Body of pancreas (tissue), 4 donors: ENCODE results near the gene BTG4. TPM values are rescaled to one million over a fixed set of nuclear protein-coding genes. Genes with fewer than 3 reads are reported as not detected.

Source experiments
- ATAC-seq: fragments of 150-250 bp; one replicate; pipeline ENCODE4 v1.9.1; 2016
- DNase-seq, 4 donors: peaks; one replicate each; pipeline ENCODE4 v3.0.0-alpha.2; 2019
- H3K27ac ChIP-seq, 4 donors: fragments of 200-600 bp; sonication (generic); 1 replicate in 3 of 4; 2 replicates in 1 of 4; pipeline versions ENCODE4 v1.5.1 to v1.6.1; 2016 to 2019; ENCODE audit warnings: mild to moderate bottlenecking in 1 of 4, mixed read lengths in 1 of 4, moderate library complexity in 1 of 4
- H3K27me3 ChIP-seq, 2 donors: fragments of 200-600 bp; sonication (generic); one replicate each; pipeline ENCODE4 v1.6.0; 2016; ENCODE audit warnings: mild to moderate bottlenecking in 1 of 2
- H3K36me3 ChIP-seq, 2 donors: fragments of 200-600 bp; sonication (generic); replicated peaks in 1 of 2; 2 replicates each; pipeline ENCODE4 v1.5.1; 2016; ENCODE audit warnings: low read depth in 2 of 2; ENCODE audit not compliant: insufficient read depth in 1 of 2
- H3K4me1 ChIP-seq: fragments of 200-600 bp; sonication (generic); one replicate; pipeline ENCODE4 v1.6.0; 2016
- H3K4me3 ChIP-seq, 2 donors: fragments of 200-600 bp; sonication (generic); 1 replicate in 1 of 2; 2 replicates in 1 of 2; pipeline ENCODE4 v1.5.1; 2016 to 2019
- H3K9me3 ChIP-seq, 3 donors: fragments of 200-600 bp; sonication (generic); 1 replicate in 2 of 3; 2 replicates in 1 of 3; pipeline ENCODE4 v1.5.1; 2016
- POLR2A ChIP-seq, 3 donors: fragments of 450-650 bp; IDR thresholded peaks; one replicate each; pipeline ENCODE4 v1.6.1; 2016; ENCODE audit warnings: antibody characterized with exemption in 3 of 3, mild to moderate bottlenecking in 2 of 3
- whole genome bisulfite sequencing, 2 donors: methylation state at CpG; one replicate each; pipeline ENCODE4 v1.1.5; 2017; 5-methylcytosine and 5-hydroxymethylcytosine counted together
- intact Hi-C: fragments of 100-400 bp; cut with DNase I; formaldehyde crosslinking; loops from one replicate; pipeline ENCODE4 v1.15.1; 2023
- total RNA-seq, 2 donors: library from RNA; depleted of rRNA; stranded (reverse); fragments of >200 nt; gene quantifications; one replicate each; pipeline ENCODE4 v1.1.0, GENCODE V29; 2016
- TF ChIP-seq, protein P1 (sequence below), 7 experiments: fragments of 450-650 bp in 4 of 7; fragments of 200-600 bp in 3 of 7; sonication (generic) in 3 of 7; IDR thresholded peaks; one replicate each; pipeline ENCODE4 v1.5.1; 2016 to 2019; ENCODE audit warnings: antibody characterized with exemption in 7 of 7

Gene BTG4
- total RNA-seq, 2 donors from 2014 or later: not detected

DNA sequence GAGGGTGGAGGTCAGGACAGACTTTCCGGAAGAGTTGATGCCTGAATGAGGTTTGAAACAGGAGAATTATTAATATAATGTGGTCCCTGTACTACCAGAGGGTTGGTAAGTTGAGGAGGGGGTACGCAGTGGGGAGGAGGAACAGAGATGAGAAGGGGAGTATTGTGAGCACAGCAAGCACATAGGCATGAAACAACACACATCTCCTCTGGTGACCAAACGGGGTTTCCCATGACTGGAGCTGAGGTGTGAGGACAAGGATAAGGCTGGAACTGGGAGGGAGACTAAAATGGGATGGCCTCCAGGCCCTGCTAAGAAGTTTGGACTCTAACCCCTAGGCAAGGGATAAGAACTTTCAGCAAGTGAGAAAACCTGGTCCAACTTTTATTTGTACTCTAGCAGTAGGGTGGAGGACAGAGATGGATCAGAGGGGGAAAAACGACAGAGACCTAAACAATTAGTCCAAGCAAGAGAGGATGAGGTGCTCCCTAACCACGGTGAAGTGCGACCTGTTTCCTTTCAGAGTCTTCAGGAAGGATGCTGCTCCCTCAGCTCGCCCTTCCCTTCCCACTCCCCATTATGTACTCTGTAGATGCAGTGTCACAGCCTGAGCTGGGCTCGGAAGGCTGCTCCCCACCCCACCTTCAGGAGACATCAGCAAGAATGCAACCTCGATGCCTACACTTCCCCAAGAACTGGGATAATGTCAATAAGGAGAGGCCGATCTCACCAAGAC, 59.2 kb downstream of the BTG4 start:
- no peaks in the 10 kb centered on the region for H3K4me1 ChIP-seq
- no peak overlapping the region for H3K4me3 ChIP-seq
- TF ChIP-seq, protein P1, sequence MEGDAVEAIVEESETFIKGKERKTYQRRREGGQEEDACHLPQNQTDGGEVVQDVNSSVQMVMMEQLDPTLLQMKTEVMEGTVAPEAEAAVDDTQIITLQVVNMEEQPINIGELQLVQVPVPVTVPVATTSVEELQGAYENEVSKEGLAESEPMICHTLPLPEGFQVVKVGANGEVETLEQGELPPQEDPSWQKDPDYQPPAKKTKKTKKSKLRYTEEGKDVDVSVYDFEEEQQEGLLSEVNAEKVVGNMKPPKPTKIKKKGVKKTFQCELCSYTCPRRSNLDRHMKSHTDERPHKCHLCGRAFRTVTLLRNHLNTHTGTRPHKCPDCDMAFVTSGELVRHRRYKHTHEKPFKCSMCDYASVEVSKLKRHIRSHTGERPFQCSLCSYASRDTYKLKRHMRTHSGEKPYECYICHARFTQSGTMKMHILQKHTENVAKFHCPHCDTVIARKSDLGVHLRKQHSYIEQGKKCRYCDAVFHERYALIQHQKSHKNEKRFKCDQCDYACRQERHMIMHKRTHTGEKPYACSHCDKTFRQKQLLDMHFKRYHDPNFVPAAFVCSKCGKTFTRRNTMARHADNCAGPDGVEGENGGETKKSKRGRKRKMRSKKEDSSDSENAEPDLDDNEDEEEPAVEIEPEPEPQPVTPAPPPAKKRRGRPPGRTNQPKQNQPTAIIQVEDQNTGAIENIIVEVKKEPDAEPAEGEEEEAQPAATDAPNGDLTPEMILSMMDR (IDR thresholded peaks at IDR 0.05): no peak
- TF ChIP-seq POLR2A (IDR thresholded peaks at IDR 0.05): no peak
- 72% methylated on average over 10 of the region's 10 CpGs for WGBS, 2 donors
- no peak overlapping the region for H3K27ac ChIP-seq
- no peaks in the 10 kb centered on the region for H3K27me3 ChIP-seq
- no peaks in the 10 kb centered on the region for H3K36me3 ChIP-seq
- DNase-seq (no peak), ATAC-seq (no peak)
- no peaks in the 10 kb centered on the region for H3K9me3 ChIP-seq
- intact Hi-C loops: no loop called here

DNA sequence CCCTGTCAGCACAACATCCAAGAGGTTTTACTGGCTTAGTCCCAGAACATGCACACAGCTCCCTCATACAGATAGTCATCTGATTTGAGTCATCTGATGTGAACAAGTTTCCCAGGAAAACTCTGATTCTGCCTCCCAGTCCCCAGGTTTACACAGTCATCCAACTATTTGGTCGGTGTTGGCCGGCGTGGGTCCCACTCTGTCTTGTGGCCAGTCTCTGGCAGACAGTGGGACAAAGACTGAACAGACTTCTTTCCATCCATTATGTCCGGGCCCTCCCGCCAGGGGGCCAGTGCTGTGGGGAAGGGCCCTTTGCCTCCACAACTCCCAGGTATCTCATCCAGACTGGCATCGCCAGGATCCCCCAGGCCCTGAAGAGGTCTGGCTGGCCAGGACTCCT, 60.0 kb downstream of the BTG4 start:
- intact Hi-C loops: no loop called here
- no peak overlapping the region for H3K27ac ChIP-seq
- no peaks in the 10 kb centered on the region for H3K36me3 ChIP-seq
- no peaks in the 10 kb centered on the region for H3K9me3 ChIP-seq
- 84 to 95% methylated on average over 3 to 6 of the region's 6 CpGs for WGBS, 2 donors
- no peaks in the 10 kb centered on the region for H3K4me1 ChIP-seq
- no peak for DNase-seq
- TF ChIP-seq, protein P1 (IDR thresholded peaks at IDR 0.05): no peak
- TF ChIP-seq POLR2A (IDR thresholded peaks at IDR 0.05): no peak
- no peak for ATAC-seq
- H3K4me3 ChIP-seq: no peak overlapping the region
- no peaks in the 10 kb centered on the region for H3K27me3 ChIP-seq

DNA sequence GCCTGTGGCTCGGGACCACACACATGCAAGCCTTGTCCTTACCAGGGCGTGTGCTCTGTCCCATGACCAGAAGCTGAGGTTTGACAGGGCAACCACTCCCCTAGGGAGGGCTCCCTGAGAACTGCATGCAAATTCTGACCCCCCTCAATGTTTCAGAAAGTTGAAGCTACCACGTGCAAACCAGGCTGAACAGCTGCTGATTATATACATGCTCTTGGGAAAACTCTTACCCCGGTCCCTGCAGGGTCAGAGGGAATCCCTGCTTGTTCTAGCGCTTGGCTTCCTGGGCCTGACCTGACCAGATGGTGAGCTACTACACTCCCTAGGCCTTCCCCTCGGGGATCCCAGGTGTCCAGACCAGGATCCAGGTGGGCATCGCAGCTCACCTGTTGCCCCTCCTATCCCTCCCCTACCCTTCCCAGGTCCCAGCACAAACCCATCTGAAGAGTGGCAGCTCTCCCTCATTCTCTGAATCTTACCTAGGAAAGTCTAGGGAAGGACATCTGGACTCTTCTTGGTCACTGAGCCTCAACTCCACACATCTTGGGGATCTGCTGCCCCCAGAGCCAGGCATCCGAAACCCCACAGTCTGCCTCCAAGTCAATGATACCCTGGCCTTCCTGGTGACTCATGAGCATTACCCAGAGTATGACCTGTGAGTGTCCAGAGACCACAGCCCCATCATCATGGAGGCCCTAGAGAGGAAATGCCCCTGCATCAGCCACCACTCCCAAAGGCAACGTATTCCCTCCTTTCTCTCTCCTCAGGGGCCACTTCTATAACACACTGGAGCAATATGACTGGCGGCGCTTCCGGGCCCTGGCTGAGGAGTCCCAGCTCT, 61.5 kb downstream of the BTG4 start:
- no peak overlapping the region for H3K4me3 ChIP-seq
- TF ChIP-seq, protein P1 (IDR thresholded peaks at IDR 0.05): no peak
- no peak for TF ChIP-seq POLR2A (IDR thresholded peaks at IDR 0.05)
- H3K27ac ChIP-seq: no peak overlapping the region
- intact Hi-C loops: no loop called here
- no peaks in the 10 kb centered on the region for H3K9me3 ChIP-seq
- no peaks in the 10 kb centered on the region for H3K4me1 ChIP-seq
- DNase-seq (no peak), ATAC-seq (no peak)
- WGBS, 2 donors: 81 to 84% methylated on average over 6 to 12 of the region's 12 CpGs
- H3K27me3 ChIP-seq: no peaks in the 10 kb centered on the region
- H3K36me3 ChIP-seq: no peaks in the 10 kb centered on the region

DNA sequence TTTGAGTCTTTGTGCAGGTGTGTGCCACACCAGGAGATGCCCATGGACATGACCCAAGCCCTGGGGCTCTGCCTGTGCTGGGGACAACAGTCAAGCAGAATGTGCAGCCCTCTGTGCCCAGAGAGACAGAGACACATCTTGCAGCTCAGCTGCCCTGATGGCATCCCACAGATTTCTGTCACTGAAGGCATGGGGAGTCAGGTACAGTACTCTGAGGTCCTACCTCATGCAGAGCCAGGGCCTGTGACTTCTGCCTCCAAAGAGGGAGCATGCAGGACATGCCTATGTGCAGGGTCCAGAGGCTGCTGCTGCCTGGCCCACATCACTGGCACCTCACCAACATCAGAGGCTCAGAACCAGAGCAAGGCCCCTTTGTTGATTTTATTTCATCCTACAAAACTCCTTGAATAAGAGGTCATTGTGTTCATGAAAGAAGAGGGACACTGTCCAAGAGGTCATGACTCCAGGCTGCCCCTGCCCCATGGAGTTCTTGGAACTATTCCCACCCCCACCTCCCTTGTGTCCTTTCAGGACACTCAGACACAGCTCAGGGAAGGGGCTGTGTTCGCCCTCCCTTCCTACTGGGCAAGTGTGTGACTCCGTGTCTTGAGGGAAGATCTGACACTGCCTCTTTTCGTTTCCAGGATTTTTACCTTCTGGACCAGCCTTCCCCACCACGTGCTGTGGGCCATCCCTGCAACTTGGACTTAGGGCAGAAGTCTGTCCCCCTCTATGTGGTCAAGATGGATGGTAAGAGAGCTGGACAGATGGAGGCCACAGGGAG, 62.3 kb downstream of the BTG4 start:
- DNase-seq (no peak), ATAC-seq (no peak)
- 74 to 87% methylated on average over 4 of the region's 4 CpGs for WGBS, 2 donors
- TF ChIP-seq, protein P1 (IDR thresholded peaks at IDR 0.05): no peak
- TF ChIP-seq POLR2A (IDR thresholded peaks at IDR 0.05): no peak
- Histone ChIP-seq H3K4me1 (no peaks in the 10 kb centered on the region), H3K27me3 (no peaks in the 10 kb centered on the region), H3K36me3 (no peaks in the 10 kb centered on the region), H3K4me3 (no peak overlapping the region), H3K9me3 (no peaks in the 10 kb centered on the region), H3K27ac (no peak overlapping the region)
- intact Hi-C loops: loop anchor here (5.0 to 10.0 kb wide), 2 partner anchors 168 to 1005 kb away; no protein-coding TSS in a partner anchor
